ENCODE measurements around the gene ASB15.

GRCh38 chr7:123604739-123605138 is 3.1 kb downstream of the ASB15 start:
- TF ChIP-seq POLR2A (IDR thresholded peaks at IDR 0.05) (no peak), CTCF (IDR thresholded peaks at IDR 0.05) (no peak), EP300 (IDR thresholded peaks at IDR 0.05) (no peak)

Measured in stomach (tissue), 4 donors.